ENCODE measurements around the gene KCTD13. TPM values are rescaled to one million over a fixed set of nuclear protein-coding genes. Genes with fewer than 3 reads are reported as not detected.

The KCTD13 gene
- total and polyA plus RNA-seq, 2 of the 8 experiments (the other 6 are each of a cell fraction or from before 2014, with no cell fraction given) = 9.2 to 10.8 TPM

- TF ChIP-seq YY1 (IDR thresholded peaks at IDR 0.05; ENCODE audit: low read depth, low read length) (0 out of 2 replicates have a peak, but pooled peaks have one; percentile 21), CREB1 (IDR thresholded peaks at IDR 0.05) (peak; percentile 90), RNF2 (IDR thresholded peaks at IDR 0.05; ENCODE audit: borderline replicate concordance, low read depth, low read length, missing control alignments, poor library complexity, severe bottlenecking) (no peak), SP2 (IDR thresholded peaks at IDR 0.05; ENCODE audit: low read length) (peak; percentile 96), ATF3 (IDR thresholded peaks at IDR 0.05; ENCODE audit: insufficient read depth, low read depth, low read length) (0 out of 2 replicates have a peak, but pooled peaks have one; percentile 23), E2F6 (IDR thresholded peaks at IDR 0.05) (no peak), GABPA (IDR thresholded peaks at IDR 0.05; ENCODE audit: borderline replicate concordance, insufficient read depth, low read length) (no peak), SP4 (IDR thresholded peaks at IDR 0.05; ENCODE audit: low read length) (peak; percentile 56; the same call in 1 of the 2 replicates), EZH2 (IDR thresholded peaks at IDR 0.05; ENCODE audit: low read depth, low read length, severe bottlenecking) (no peak), RBBP5 (IDR thresholded peaks at IDR 0.05; ENCODE audit: borderline replicate concordance, low read depth, low read length) (peak; percentile 83; the same call in 1 of the 2 replicates), KDM1A (IDR thresholded peaks at IDR 0.05; ENCODE audit: borderline replicate concordance, low read length) (no peak), GTF2F1 (IDR thresholded peaks at IDR 0.05; ENCODE audit: borderline replicate concordance, low read depth, low read length) (no peak), SRF (IDR thresholded peaks at IDR 0.05; ENCODE audit: low read depth, low read length) (no peak), NANOG (IDR thresholded peaks at IDR 0.05; ENCODE audit: insufficient read depth, low read depth, low read length, poor library complexity, severe bottlenecking) (peak; percentile 62), TCF12 (IDR thresholded peaks at IDR 0.05; ENCODE audit: low read depth, low read length) (peak; percentile 40; the same call in 1 of the 2 replicates), TAF7 (optimal IDR thresholded peaks at IDR 0.05; ENCODE audit: borderline replicate concordance, low read depth, low read length) (peak; percentile 73), EGR1 (IDR thresholded peaks at IDR 0.05; ENCODE audit: borderline replicate concordance, low read depth, low read length) (peak; percentile 89), ASH2L (IDR thresholded peaks at IDR 0.05; ENCODE audit: low read length) (peak; percentile 86), RFX5 (IDR thresholded peaks at IDR 0.05; ENCODE audit: borderline replicate concordance, low read depth, low read length) (no peak), HDAC6 (IDR thresholded peaks at IDR 0.05; ENCODE audit: low read depth, low read length) (no peak), TBP (IDR thresholded peaks at IDR 0.05; ENCODE audit: low read depth, low read length) (peak; percentile 76), SIN3A (conservative IDR thresholded peaks at IDR 0.05 in 1 of 2, IDR thresholded peaks at IDR 0.05 in 1 of 2; ENCODE audit: low read depth in 1 of 2, low read length in 2 of 2) (peak; percentile 45 to 65; a peak in 1 of 4 replicates), SP1 (IDR thresholded peaks at IDR 0.05; ENCODE audit: low read depth, low read length) (peak; percentile 86)
These were observed 63.0 kb downstream of the KCTD13 start, which contains the start of gene CDIPT (continued) for GRCh38 chr16:29862884-29863668.

All from H1 (cell line).